ENCODE measurements around the gene RHOT2. TPM values are rescaled to one million over a fixed set of nuclear protein-coding genes. Genes with fewer than 3 reads are reported as not detected.

RHOT2 gene
- total RNA-seq = 68.0 and 76.8 TPM in 2 replicates

- peak; percentile 42 for DNase-seq (ENCODE audit: low read depth)
Observed at GRCh38 chr16:667780-668518, at the start of gene RHOT2. RHOT2 (plus strand) TSS chr16:668132; CDS start chr16:668200, 68 bp downstream.

GRCh38 chr16:619476-620100 is 48.3 kb upstream of the RHOT2 start:
- H3K27me3 ChIP-seq (ENCODE audit: control insufficient read depth, insufficient read depth, low read length) = no peaks in the 10 kb centered on the region
- DNase-seq (ENCODE audit: low read depth) = no peak
- no peaks in the 10 kb centered on the region for H3K36me3 ChIP-seq (ENCODE audit: control insufficient read depth, insufficient read depth, low read length)
- no peak overlapping the region for H3K4me3 ChIP-seq (ENCODE audit: low read depth, low read length)
- TF ChIP-seq CTCF (IDR thresholded peaks at IDR 0.05; ENCODE audit: insufficient read depth, low read length, poor library complexity, severe bottlenecking) = no peak

More at GRCh38 chr16:667780-668518, at the start of gene RHOT2:
- Histone ChIP-seq H3K4me3 (ENCODE audit: low read depth, low read length) (peak within 1 kb of the TSS; percentile 100), H3K36me3 (ENCODE audit: control insufficient read depth, insufficient read depth, low read length) (no peaks in the 10 kb centered on the region), H3K27me3 (ENCODE audit: control insufficient read depth, insufficient read depth, low read length) (no peaks in the 10 kb centered on the region)
- TF ChIP-seq CTCF (IDR thresholded peaks at IDR 0.05; ENCODE audit: insufficient read depth, low read length, poor library complexity, severe bottlenecking) = peak; percentile 19

GRCh38 chr16:620700-621525 is 47.0 kb upstream of the RHOT2 start:
- no peak overlapping the region for H3K4me3 ChIP-seq (ENCODE audit: low read depth, low read length)
- DNase-seq (ENCODE audit: low read depth) = no peak
- no peaks in the 10 kb centered on the region for H3K27me3 ChIP-seq (ENCODE audit: control insufficient read depth, insufficient read depth, low read length)
- H3K36me3 ChIP-seq (ENCODE audit: control insufficient read depth, insufficient read depth, low read length) = no peaks in the 10 kb centered on the region
- TF ChIP-seq CTCF (IDR thresholded peaks at IDR 0.05; ENCODE audit: insufficient read depth, low read length, poor library complexity, severe bottlenecking) = no peak

GRCh38 chr16:621526-622105 is 46.3 kb upstream of the RHOT2 start:
- peaks cover 2% of the 10 kb centered on the region for H3K36me3 ChIP-seq (ENCODE audit: control insufficient read depth, insufficient read depth, low read length)
- DNase-seq (ENCODE audit: low read depth) = no peak
- TF ChIP-seq CTCF (IDR thresholded peaks at IDR 0.05; ENCODE audit: insufficient read depth, low read length, poor library complexity, severe bottlenecking) = no peak
- no peaks in the 10 kb centered on the region for H3K27me3 ChIP-seq (ENCODE audit: control insufficient read depth, insufficient read depth, low read length)
- H3K4me3 ChIP-seq (ENCODE audit: low read depth, low read length) = no peak overlapping the region

GRCh38 chr16:622920-623280 is 45.0 kb upstream of the RHOT2 start:
- no peak for TF ChIP-seq CTCF (IDR thresholded peaks at IDR 0.05; ENCODE audit: insufficient read depth, low read length, poor library complexity, severe bottlenecking)
- no peak for DNase-seq (ENCODE audit: low read depth)
- H3K27me3 ChIP-seq (ENCODE audit: control insufficient read depth, insufficient read depth, low read length) = no peaks in the 10 kb centered on the region
- H3K4me3 ChIP-seq (ENCODE audit: low read depth, low read length) = no peak overlapping the region
- peaks cover 2% of the 10 kb centered on the region for H3K36me3 ChIP-seq (ENCODE audit: control insufficient read depth, insufficient read depth, low read length)

All from kidney epithelial cell (primary cell).